ENCODE results near the gene DTL. TPM values are rescaled to one million over a fixed set of nuclear protein-coding genes. Genes with fewer than 3 reads are reported as not detected.

DTL gene
- total RNA-seq, 2 donors from 2014 or later: 5.2 to 19.9 TPM

DNA sequence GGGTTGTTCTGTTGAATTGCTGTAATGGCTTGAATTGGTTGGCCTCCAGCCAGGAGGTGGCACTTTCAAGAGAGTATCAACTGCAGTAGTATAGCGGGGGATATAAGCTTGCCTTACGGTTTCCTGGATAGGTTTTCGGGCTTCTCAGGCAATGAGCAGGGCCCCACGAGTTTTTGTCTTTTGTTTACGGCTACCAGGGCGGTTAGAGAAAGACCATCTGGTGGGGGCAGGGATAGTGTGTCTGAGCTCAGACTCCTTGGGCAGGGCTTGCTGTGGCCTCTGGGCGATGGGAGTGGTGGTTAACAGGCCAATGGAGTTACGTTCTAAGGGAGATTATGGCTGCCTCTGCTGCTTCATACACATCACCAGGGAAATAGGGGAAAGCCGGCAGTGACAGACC, 62.8 kb downstream of the DTL start:
- no peaks in the 10 kb centered on the region for H3K27me3 ChIP-seq
- no peak overlapping the region for H3K27ac ChIP-seq
- intact Hi-C loops (cut with DNase I): no loop called here
- no peaks in the 10 kb centered on the region for H3K36me3 ChIP-seq
- TF ChIP-seq, protein P1, sequence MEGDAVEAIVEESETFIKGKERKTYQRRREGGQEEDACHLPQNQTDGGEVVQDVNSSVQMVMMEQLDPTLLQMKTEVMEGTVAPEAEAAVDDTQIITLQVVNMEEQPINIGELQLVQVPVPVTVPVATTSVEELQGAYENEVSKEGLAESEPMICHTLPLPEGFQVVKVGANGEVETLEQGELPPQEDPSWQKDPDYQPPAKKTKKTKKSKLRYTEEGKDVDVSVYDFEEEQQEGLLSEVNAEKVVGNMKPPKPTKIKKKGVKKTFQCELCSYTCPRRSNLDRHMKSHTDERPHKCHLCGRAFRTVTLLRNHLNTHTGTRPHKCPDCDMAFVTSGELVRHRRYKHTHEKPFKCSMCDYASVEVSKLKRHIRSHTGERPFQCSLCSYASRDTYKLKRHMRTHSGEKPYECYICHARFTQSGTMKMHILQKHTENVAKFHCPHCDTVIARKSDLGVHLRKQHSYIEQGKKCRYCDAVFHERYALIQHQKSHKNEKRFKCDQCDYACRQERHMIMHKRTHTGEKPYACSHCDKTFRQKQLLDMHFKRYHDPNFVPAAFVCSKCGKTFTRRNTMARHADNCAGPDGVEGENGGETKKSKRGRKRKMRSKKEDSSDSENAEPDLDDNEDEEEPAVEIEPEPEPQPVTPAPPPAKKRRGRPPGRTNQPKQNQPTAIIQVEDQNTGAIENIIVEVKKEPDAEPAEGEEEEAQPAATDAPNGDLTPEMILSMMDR (IDR thresholded peaks at IDR 0.05): no peak
- no peak overlapping the region for H3K9ac ChIP-seq (ENCODE audit: low read depth in 2 of 2, low read length in 2 of 2)
- H3K9me3 ChIP-seq: no peaks in the 10 kb centered on the region
- no peak for DNase-seq
- H3K4me3 ChIP-seq: no peak overlapping the region
- H3K4me1 ChIP-seq: no peaks in the 10 kb centered on the region

DNA sequence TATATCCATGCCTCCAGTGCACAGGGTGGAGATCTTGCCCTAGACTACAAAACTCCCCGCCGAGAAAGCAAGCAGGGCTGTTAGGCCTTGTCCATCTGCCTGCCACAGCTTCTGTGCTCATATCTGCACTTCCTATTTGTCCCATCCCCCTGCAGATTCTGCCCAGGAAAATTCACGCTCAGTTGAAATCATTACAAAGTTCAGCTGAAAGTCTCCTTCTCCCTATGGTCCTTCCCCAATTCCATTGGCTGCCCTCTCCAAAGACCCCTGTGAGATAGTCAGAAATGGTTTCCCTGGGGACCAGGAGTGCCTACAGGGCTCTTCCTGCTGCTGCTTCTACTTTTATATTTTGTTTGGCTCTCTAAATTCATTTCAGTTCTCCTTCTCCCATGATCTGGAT, 63.2 kb downstream of the DTL start:
- Histone ChIP-seq H3K4me3 (no peak overlapping the region), H3K4me1 (no peaks in the 10 kb centered on the region), H3K27ac (no peak overlapping the region), H3K9ac (ENCODE audit: low read depth in 2 of 2, low read length in 2 of 2) (no peak overlapping the region), H3K9me3 (no peaks in the 10 kb centered on the region), H3K27me3 (no peaks in the 10 kb centered on the region), H3K36me3 (no peaks in the 10 kb centered on the region)
- TF ChIP-seq, protein P1 (IDR thresholded peaks at IDR 0.05): no peak
- intact Hi-C loops (cut with DNase I): no loop called here
- no peak for DNase-seq

DNA sequence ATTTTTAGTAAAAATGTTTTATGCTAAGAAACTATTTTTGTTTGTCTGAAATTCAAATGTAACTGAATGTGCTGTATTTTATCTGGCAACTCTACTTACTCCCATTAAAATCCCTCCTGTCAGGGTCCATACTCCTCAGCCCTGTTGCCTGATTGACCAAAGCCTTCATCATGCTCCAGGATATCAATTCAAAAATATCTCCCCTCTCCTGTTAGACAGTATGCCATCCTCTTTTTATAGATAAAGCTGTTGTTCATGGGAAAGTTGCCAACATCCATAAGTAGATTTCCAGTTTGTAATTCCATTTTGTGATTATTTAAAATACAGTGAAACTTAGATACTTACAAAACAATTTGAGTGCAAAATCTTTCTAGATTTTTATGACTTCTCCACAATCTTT, 65.7 kb downstream of the DTL start:
- intact Hi-C loops (cut with DNase I): no loop called here
- no peak overlapping the region for H3K27ac ChIP-seq
- no peak for DNase-seq
- H3K36me3 ChIP-seq: no peaks in the 10 kb centered on the region
- TF ChIP-seq, protein P1 (IDR thresholded peaks at IDR 0.05): no peak
- H3K4me1 ChIP-seq: no peaks in the 10 kb centered on the region
- H3K9me3 ChIP-seq: no peaks in the 10 kb centered on the region
- H3K9ac ChIP-seq (ENCODE audit: low read depth in 2 of 2, low read length in 2 of 2): no peak overlapping the region
- H3K27me3 ChIP-seq: no peaks in the 10 kb centered on the region
- no peak overlapping the region for H3K4me3 ChIP-seq

DNA sequence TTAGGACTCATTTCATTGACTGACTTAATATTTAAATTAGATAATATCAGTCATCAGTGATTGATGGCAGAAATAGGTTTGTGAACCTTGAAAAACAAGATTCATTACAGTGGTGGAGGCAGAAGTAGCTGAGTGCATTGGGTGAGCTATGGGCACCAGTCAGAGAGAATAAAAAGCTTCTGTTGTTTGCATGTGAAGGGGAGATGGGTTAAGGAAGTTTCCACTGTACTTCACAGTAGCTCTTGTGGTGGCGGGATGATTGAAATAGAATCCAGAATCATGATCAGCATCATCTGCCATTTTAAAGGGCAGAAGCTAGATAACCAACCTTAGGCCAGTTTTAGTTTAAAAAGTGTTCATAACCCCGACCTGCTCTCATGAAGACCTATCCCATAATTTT, 66.2 kb downstream of the DTL start:
- Histone ChIP-seq H3K9me3 (no peaks in the 10 kb centered on the region), H3K27ac (no peak overlapping the region), H3K4me1 (no peaks in the 10 kb centered on the region), H3K27me3 (no peaks in the 10 kb centered on the region), H3K4me3 (no peak overlapping the region), H3K36me3 (no peaks in the 10 kb centered on the region), H3K9ac (ENCODE audit: low read depth in 2 of 2, low read length in 2 of 2) (no peak overlapping the region)
- intact Hi-C loops (cut with DNase I): no loop called here
- TF ChIP-seq, protein P1 (IDR thresholded peaks at IDR 0.05): no peak
- no peak for DNase-seq

DNA sequence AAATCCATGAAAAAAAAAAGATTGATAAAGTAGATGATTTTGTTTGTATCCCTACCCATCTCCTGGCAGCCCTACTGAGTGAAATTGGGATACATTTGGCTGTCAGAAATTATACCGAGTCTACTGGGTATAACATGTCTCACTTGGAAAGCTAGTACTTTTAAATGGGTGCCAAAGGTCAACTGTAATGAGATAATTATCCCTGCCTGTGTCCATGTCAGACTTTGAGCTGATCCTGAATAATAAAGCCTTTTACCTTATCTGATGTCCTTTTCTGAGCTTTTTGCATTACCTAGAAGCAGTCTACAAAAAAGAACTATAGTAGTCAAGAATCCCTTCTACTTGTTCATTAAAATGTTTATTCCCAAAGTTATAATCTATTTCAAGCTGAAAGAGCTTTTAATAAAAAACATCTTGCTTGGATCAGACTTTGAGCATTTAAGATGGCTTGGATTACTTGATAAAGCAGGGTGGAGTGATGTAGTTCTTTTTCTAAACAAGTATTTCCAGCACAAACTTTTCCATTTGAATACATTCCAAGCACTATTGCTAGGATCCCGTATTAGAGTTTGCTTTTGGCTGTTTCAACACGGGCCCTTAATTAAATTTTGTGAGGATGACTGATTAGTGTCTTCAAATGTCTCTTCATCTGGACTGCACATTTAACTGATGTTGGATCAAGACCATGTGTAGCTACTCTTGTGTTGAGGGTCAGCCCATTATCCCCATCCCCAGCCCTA, 69.2 kb downstream of the DTL start:
- TF ChIP-seq, protein P1 (IDR thresholded peaks at IDR 0.05): no peak
- DNase-seq: no peak
- Histone ChIP-seq H3K36me3 (no peaks in the 10 kb centered on the region), H3K9me3 (no peaks in the 10 kb centered on the region), H3K4me1 (no peaks in the 10 kb centered on the region), H3K9ac (ENCODE audit: low read depth in 2 of 2, low read length in 2 of 2) (no peak overlapping the region), H3K27me3 (no peaks in the 10 kb centered on the region), H3K4me3 (no peak overlapping the region), H3K27ac (peak overlapping the region; percentile 40)
- intact Hi-C loops (cut with DNase I): no loop called here

Measured in colonic mucosa (tissue), 4 donors.